ENCODE measurements around the gene TCEAL4. TPM values are rescaled to one million over a fixed set of nuclear protein-coding genes. Genes with fewer than 3 reads are reported as not detected.

TCEAL4 gene
- total RNA-seq, 4 donors from 2014 or later: 43.3 to 82.1 (median 68.7) TPM

DNA sequence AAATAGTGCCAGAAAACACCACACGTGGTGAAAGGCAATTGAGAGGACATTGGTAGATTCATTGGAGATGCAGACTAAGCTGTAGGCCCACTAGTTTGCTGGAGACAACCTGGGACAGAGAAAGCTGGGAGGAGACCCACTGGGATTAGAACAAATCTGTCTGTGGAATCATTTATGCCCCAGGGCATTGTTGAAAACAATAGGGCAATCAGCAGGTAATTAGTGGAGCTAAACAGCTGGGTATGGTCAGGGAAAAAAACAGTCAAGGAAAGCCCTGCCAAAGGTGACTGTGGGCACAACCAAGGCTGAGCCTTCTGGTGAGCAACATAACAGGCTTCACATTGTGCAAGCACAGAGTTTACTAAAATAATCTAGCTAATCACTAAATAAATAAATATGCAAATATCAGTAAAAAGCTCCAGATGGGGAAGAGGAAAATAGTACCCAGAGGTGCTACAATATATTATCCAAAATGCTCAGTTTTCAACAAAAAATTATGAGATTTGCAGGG, 31.4 kb downstream of the TCEAL4 start:
- TF ChIP-seq, protein P1, sequence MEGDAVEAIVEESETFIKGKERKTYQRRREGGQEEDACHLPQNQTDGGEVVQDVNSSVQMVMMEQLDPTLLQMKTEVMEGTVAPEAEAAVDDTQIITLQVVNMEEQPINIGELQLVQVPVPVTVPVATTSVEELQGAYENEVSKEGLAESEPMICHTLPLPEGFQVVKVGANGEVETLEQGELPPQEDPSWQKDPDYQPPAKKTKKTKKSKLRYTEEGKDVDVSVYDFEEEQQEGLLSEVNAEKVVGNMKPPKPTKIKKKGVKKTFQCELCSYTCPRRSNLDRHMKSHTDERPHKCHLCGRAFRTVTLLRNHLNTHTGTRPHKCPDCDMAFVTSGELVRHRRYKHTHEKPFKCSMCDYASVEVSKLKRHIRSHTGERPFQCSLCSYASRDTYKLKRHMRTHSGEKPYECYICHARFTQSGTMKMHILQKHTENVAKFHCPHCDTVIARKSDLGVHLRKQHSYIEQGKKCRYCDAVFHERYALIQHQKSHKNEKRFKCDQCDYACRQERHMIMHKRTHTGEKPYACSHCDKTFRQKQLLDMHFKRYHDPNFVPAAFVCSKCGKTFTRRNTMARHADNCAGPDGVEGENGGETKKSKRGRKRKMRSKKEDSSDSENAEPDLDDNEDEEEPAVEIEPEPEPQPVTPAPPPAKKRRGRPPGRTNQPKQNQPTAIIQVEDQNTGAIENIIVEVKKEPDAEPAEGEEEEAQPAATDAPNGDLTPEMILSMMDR (IDR thresholded peaks at IDR 0.05; ENCODE audit: low read depth): no peak

DNA sequence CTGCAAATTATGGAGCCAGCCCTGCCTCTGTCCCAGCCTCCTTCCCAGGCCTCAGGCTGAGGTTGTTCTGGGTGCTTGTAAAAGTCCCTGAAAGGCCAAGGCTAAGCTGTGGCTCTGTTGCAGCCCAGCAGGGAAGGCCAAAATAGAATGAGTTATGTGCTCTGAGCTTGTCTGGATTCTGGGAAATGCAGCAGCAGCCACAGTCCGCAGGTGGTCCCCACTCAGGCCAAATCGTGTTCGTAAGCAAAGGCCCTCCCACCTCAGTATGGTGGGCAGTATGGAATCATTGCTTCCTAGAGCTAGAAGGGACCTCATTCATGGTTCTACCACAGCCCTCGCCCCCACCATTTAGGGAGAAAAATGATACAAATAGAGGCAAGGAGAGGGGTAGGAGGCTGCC, 38.8 kb downstream of the TCEAL4 start:
- TF ChIP-seq, protein P1 (IDR thresholded peaks at IDR 0.05; ENCODE audit: low read depth): no peak

DNA sequence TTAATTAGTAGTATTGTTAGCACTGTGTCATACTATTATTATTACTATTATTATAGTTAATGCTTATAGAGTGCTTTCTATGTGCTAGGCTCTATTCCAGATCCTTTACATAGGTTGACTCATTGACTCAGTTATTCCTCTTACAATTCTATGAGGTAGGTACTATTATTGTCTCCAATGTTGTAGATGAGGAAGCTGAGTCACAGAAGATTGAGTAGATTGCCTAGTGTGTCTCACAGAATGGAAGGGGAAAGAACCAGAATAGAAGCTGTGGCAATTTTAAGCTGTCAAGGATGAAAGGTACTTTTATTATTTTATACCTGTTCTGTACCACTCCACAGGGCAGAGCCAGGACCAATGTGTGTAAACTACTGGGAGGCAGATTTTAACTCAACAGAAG, 41.5 kb downstream of the TCEAL4 start:
- TF ChIP-seq, protein P1 (IDR thresholded peaks at IDR 0.05; ENCODE audit: low read depth): no peak

DNA sequence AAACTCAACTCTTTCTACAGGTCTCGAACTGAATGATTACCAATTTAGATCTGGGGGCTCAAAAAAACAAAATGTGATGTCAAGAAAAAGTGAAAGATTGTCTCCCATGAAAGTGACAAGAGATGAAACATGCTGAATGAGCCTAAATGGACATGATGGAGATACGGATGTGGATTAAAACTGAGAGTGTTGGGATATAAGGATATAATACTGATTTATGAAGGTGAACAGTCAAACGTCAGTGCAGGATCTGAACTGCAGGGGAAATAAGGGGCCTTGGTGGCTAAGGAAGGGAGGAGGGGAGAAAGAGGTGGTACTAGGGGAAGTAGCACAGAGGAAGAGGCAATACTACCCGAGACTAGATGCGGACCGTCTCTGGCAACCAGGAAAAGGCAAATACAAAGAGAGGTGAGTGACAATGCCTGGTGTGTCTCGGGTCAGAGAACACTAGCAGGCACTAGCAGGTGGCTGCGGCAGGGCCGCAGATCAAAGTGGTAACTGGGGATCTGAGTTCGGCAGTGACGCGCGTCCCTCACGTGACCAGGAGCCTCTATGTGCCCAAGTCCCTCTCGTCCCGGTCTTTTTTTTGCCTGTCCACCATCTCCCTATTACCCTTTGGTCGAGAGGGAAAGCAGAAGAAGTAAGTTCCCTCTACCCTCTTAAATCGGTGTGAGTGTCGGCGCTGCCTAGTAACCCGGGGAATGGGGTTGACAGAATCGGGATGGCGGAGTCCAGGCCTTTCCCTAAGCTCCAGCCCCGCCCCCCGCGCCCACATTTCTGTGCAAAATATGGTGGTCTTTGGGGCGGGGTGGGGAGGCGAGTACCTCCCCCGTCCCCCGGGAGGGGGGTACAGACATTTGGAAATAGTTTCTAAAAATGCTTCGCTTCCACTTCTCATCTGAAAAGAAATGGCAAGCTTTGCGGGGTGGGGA, 43.3 kb downstream of the TCEAL4 start, which contains the start of gene TCEAL1:
Gene TCEAL1 (plus strand): TSS at position 590 of the 932 bp plus-strand sequence. CDS start 942 bp downstream, outside the sequence.
- TF ChIP-seq, protein P1 (IDR thresholded peaks at IDR 0.05; ENCODE audit: low read depth): no peak

DNA sequence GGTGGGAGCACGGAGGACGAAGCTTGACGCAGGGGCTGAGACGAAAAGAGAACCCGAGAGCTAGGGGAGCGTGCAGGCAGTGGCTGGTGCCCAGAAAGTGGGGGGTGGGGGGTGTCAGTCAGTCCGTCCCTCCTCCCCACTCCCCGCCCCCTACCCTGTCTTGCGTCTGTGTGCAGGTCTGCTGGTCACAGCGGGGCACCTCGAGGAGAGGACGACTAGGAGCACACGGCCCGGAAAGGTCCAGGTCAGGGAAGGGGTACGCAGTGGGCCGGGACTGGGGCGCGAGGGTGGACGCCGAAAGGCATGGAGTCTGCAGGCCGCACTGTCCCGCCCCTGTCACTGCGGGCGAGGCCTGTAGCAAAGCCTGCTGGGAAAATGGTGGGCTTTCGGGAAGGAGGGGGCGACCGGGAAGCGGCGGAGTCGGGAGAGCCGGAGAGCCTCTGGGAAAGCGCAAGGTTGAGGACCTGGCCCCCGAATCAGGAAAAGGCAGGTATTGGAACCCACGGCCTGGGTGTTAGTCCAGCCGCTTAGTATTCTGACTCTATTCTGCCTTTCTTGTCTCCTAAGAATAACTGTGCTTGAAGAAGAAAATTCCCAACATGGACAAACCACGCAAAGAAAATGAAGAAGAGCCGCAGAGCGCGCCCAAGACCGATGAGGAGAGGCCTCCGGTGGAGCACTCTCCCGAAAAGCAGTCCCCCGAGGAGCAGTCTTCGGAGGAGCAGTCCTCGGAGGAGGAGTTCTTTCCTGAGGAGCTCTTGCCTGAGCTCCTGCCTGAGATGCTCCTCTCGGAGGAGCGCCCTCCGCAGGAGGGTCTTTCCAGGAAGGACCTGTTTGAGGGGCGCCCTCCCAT, 44.2 kb downstream of the TCEAL4 start:
- TF ChIP-seq, protein P1 (IDR thresholded peaks at IDR 0.05; ENCODE audit: low read depth): no peak

DNA sequence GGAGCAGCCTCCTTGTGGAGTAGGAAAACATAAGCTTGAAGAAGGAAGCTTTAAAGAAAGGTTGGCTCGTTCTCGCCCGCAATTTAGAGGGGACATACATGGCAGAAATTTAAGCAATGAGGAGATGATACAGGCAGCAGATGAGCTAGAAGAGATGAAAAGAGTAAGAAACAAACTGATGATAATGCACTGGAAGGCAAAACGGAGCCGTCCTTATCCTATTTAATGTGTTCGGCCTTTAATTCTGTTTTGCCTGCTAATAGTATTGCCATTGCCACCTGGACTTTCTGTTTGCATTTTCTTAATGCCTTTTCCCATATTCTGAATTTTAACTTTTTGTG, 44.8 kb downstream of the TCEAL4 start:
- TF ChIP-seq, protein P1 (IDR thresholded peaks at IDR 0.05; ENCODE audit: low read depth): no peak

DNA sequence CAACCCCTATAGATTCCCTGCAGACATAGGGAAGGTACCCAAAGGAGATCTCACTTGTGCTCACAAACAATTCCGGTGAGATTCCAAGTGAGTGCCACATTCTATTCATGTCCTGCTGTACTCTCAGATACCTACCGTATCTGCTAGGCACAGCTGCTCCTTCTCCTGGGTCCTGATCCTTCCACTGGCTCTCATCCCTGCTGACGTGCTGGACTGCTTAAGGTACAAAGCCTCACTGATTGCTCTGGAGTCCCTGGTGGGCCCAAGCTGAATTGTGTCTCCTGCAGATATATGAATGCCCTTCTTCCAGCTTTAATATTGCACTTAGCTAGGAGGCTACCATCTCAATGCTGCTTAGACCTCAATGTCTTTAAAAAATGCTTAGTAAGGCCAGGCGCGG, 45.8 kb downstream of the TCEAL4 start:
- TF ChIP-seq, protein P1 (IDR thresholded peaks at IDR 0.05; ENCODE audit: low read depth): no peak
